ENCODE measurements around the gene COX19. TPM values are rescaled to one million over a fixed set of nuclear protein-coding genes. Genes with fewer than 3 reads are reported as not detected.

The COX19 gene
- total and polyA plus RNA-seq, 2 of the 13 experiments (the other 11 are each of a cell fraction or from before 2014, with no cell fraction given), result 11.5 to 21.7 TPM

DNA sequence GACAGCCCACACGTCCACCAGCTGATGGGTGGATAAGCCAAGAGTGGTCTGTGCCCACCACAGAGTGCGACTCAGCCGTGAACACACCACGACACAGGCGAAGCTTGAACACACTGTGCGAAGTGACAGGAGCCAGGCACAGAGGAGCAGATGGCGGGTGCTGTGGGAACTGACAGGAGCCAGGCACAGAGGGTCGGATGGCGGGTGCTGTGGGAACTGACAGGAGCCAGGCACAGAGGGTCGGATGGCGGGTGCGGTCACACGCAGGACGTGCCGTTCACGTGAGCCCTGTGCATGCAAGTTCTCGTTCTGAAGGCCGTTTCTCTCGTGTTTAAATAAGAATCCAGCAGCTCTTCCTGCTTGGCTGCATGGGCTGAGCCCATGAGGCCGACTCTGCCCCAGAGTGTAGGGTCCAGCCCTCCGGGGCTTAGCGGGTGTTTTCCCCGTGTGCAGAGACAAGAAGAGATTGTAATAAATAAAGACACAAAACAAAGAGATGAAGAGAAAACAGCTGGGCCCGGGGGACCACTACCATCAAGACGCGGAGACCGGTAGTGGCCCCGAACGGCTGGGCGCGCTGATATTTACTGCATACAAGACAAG is 15.0 kb downstream of the COX19 start (continued):
- no peak for TF ChIP-seq DBP (CRISPR knock-in tag; IDR thresholded peaks at IDR 0.05; ENCODE audit: not compliant biosample characterization)
- peak; percentile 62; the same call in 1 of the 2 replicates for TF ChIP-seq ZNF598 (CRISPR knock-in tag; IDR thresholded peaks at IDR 0.05; ENCODE audit: borderline replicate concordance)
- TF ChIP-seq EEA1 (CRISPR knock-in tag; IDR thresholded peaks at IDR 0.05; ENCODE audit: borderline replicate concordance), result peak; percentile 74; the same call in 1 of the 2 replicates
- TF ChIP-seq, protein P1, sequence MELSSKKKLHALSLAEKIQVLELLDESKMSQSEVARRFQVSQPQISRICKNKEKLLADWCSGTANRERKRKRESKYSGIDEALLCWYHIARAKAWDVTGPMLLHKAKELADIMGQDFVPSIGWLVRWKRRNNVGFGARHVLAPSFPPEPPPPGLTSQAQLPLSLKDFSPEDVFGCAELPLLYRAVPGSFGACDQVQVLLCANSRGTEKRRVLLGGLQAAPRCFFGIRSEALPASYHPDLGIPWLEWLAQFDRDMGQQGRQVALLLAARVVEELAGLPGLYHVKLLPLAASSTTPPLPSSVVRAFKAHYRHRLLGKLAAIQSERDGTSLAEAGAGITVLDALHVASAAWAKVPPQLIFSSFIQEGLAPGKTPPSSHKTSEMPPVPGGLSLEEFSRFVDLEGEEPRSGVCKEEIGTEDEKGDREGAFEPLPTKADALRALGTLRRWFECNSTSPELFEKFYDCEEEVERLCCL (CRISPR knock-in tag; IDR thresholded peaks at IDR 0.05; ENCODE audit: borderline replicate concordance), result no peak
- TF ChIP-seq ZSCAN29 (CRISPR knock-in tag; conservative IDR thresholded peaks at IDR 0.05), result no peak
- no peak for TF ChIP-seq SMAD3 (CRISPR knock-in tag; IDR thresholded peaks at IDR 0.05)
- TF ChIP-seq PPARG (CRISPR knock-in tag; conservative IDR thresholded peaks at IDR 0.05), result no peak
- TF ChIP-seq, protein P2, sequence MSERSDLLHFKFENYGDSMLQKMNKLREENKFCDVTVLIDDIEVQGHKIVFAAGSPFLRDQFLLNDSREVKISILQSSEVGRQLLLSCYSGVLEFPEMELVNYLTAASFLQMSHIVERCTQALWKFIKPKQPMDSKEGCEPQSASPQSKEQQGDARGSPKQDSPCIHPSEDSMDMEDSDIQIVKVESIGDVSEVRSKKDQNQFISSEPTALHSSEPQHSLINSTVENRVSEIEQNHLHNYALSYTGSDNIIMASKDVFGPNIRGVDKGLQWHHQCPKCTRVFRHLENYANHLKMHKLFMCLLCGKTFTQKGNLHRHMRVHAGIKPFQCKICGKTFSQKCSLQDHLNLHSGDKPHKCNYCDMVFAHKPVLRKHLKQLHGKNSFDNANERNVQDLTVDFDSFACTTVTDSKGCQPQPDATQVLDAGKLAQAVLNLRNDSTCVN (CRISPR knock-in tag; IDR thresholded peaks at IDR 0.05; ENCODE audit: borderline replicate concordance), result no peak
- TF ChIP-seq CREM (IDR thresholded peaks at IDR 0.05), result no peak
- TF ChIP-seq CREM (CRISPR knock-in tag; IDR thresholded peaks at IDR 0.05), result no peak
- TF ChIP-seq ZFP1 (CRISPR knock-in tag; IDR thresholded peaks at IDR 0.05), result no peak
- TF ChIP-seq FOXO1 (CRISPR knock-in tag; IDR thresholded peaks at IDR 0.05), result peak; percentile 54; the same call in 1 of the 2 replicates
- no peak; the same call in 1 of the 2 replicates for TF ChIP-seq ZNF691 (CRISPR knock-in tag; IDR thresholded peaks at IDR 0.05; ENCODE audit: borderline replicate concordance, low read depth)
- TF ChIP-seq TEAD2 (CRISPR knock-in tag; IDR thresholded peaks at IDR 0.05), result no peak
- TF ChIP-seq, protein P3, sequence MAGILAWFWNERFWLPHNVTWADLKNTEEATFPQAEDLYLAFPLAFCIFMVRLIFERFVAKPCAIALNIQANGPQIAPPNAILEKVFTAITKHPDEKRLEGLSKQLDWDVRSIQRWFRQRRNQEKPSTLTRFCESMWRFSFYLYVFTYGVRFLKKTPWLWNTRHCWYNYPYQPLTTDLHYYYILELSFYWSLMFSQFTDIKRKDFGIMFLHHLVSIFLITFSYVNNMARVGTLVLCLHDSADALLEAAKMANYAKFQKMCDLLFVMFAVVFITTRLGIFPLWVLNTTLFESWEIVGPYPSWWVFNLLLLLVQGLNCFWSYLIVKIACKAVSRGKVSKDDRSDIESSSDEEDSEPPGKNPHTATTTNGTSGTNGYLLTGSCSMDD (CRISPR knock-in tag; IDR thresholded peaks at IDR 0.05), result no peak
- TF ChIP-seq, protein P4, sequence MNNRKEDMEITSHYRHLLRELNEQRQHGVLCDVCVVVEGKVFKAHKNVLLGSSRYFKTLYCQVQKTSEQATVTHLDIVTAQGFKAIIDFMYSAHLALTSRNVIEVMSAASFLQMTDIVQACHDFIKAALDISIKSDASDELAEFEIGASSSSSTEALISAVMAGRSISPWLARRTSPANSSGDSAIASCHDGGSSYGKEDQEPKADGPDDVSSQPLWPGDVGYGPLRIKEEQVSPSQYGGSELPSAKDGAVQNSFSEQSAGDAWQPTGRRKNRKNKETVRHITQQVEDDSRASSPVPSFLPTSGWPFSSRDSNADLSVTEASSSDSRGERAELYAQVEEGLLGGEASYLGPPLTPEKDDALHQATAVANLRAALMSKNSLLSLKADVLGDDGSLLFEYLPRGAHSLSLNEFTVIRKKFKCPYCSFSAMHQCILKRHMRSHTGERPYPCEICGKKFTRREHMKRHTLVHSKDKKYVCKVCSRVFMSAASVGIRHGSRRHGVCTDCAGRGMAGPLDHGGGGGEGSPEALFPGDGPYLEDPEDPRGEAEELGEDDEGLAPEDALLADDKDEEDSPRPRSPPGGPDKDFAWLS (CRISPR knock-in tag; IDR thresholded peaks at IDR 0.05; ENCODE audit: borderline replicate concordance), result no peak
- no peak for TF ChIP-seq MYNN (CRISPR knock-in tag; IDR thresholded peaks at IDR 0.05; ENCODE audit: low read depth)
- peak; percentile 55; the same call in 1 of the 2 replicates for TF ChIP-seq TBX3 (IDR thresholded peaks at IDR 0.05; ENCODE audit: borderline replicate concordance)
- no peak for TF ChIP-seq ZNF841 (CRISPR knock-in tag; IDR thresholded peaks at IDR 0.05; ENCODE audit: borderline replicate concordance)
- TF ChIP-seq ZNF235 (CRISPR knock-in tag; IDR thresholded peaks at IDR 0.05; ENCODE audit: borderline replicate concordance), result no peak
- peak; percentile 67 for TF ChIP-seq BORCS8-MEF2B (CRISPR knock-in tag; IDR thresholded peaks at IDR 0.05)
- TF ChIP-seq HOXD1 (CRISPR knock-in tag; IDR thresholded peaks at IDR 0.05), result no peak
